ENCODE results near the gene FBXO11. TPM values are rescaled to one million over a fixed set of nuclear protein-coding genes. Genes with fewer than 3 reads are reported as not detected.

The FBXO11 gene
- polyA plus RNA-seq, 1 of the 3 experiments (the other 2 are of a cell fraction) = 26.6 TPM

GRCh38 chr2:47803770-47804169 lies 102.5 kb downstream of the FBXO11 start:
- Histone ChIP-seq H3K9me2 (no peaks in the 10 kb centered on the region), H2AFZ (ENCODE audit: low read depth) (no peak overlapping the region), H3K9ac (no peak overlapping the region), H3K36me3 (replicated peaks in 1 of 2; ENCODE audit: control insufficient read depth in 1 of 2, insufficient read depth in 2 of 2, low read length in 1 of 2) (peaks cover 91 to 97% of the 10 kb centered on the region in 2 experiments), H3K79me2 (ENCODE audit: insufficient read depth) (peaks cover 69% of the 10 kb centered on the region), H4K20me1 (ENCODE audit: insufficient read depth) (peaks cover 17% of the 10 kb centered on the region), H3K4me1 (ENCODE audit: control insufficient read depth in 1 of 2, insufficient read depth in 2 of 2, low read depth in 1 of 2, low read length in 1 of 2) (peaks cover 0 to 7% of the 10 kb centered on the region in 2 experiments; a peak in 1 of 4 replicates), H3K4me2 (no peak overlapping the region), H3F3A (replicated peaks; ENCODE audit: insufficient read depth) (peaks cover 44% of the 10 kb centered on the region), H3K4me3 (ENCODE audit: low read depth in 2 of 2, low read length in 1 of 2) (no peak overlapping the region; a peak in 1 of 4 replicates), H3K27ac (ENCODE audit: low read depth in 2 of 2, low read length in 1 of 2) (no peak overlapping the region), H3K9me3 (peaks cover 6% of the 10 kb centered on the region; the same call in 1 of the 2 replicates), H3K27me3 (ENCODE audit: insufficient read depth) (no peaks in the 10 kb centered on the region)
- CTCF ChIA-PET = interaction anchor here (0.7 kb wide), 1 partner anchor 54 kb away, joined by 3 read pairs; no protein-coding TSS in a partner anchor
- TF ChIP-seq CTCF (IDR thresholded peaks at IDR 0.05) (no peak), ZBTB33 (IDR thresholded peaks at IDR 0.05; ENCODE audit: borderline replicate concordance, low read depth) (no peak), REST (IDR thresholded peaks at IDR 0.05; ENCODE audit: low read depth, low read length) (no peak), MXI1 (IDR thresholded peaks at IDR 0.05; ENCODE audit: low read depth, low read length) (no peak), CHD2 (IDR thresholded peaks at IDR 0.05; ENCODE audit: low read length, partially characterized antibody) (no peak), GATA2 (CRISPR knock-in tag; IDR thresholded peaks at IDR 0.05) (no peak), ELF1 (IDR thresholded peaks at IDR 0.05) (no peak), TAF1 (IDR thresholded peaks at IDR 0.05; ENCODE audit: borderline replicate concordance, low read depth, low read length) (no peak), USF1 (IDR thresholded peaks at IDR 0.05; ENCODE audit: borderline replicate concordance, low read depth) (no peak), RAD21 (IDR thresholded peaks at IDR 0.05; ENCODE audit: low read length) (no peak), SMC3 (IDR thresholded peaks at IDR 0.05; ENCODE audit: low read depth, low read length) (no peak)
- POLR2A ChIA-PET = no interaction called here
- no peak for DNase-seq
- 98% methylated on average over 1 of the region's 1 CpG for WGBS (ENCODE audit: low lambda C conversion rate)

Data from SK-N-SH (cell line).